Measurements from ENCODE around the gene NCOA3. TPM values are rescaled to one million over a fixed set of nuclear protein-coding genes. Genes with fewer than 3 reads are reported as not detected.

Gene NCOA3
- total and polyA plus RNA-seq, 2 of the 8 experiments (the other 6 are each of a cell fraction or from before 2014, with no cell fraction given): 7.9 to 24.7 TPM

- TF ChIP-seq E2F6 (IDR thresholded peaks at IDR 0.05): no peak
- no peak for TF ChIP-seq KDM5A (IDR thresholded peaks at IDR 0.05; ENCODE audit: low read length)
- TF ChIP-seq SRF (IDR thresholded peaks at IDR 0.05; ENCODE audit: low read depth, low read length): no peak
- no peak for TF ChIP-seq RXRA (IDR thresholded peaks at IDR 0.05; ENCODE audit: insufficient read depth, low read depth, low read length)
- no peak for TF ChIP-seq RNF2 (IDR thresholded peaks at IDR 0.05; ENCODE audit: borderline replicate concordance, low read depth, low read length, missing control alignments, poor library complexity, severe bottlenecking)
- no peak for TF ChIP-seq RFX5 (IDR thresholded peaks at IDR 0.05; ENCODE audit: borderline replicate concordance, low read depth, low read length)
- no peak for TF ChIP-seq SUZ12 (IDR thresholded peaks at IDR 0.05; ENCODE audit: low read length)
- no peak for TF ChIP-seq TEAD4 (IDR thresholded peaks at IDR 0.05; ENCODE audit: low read depth, low read length)
- TF ChIP-seq CHD2 (IDR thresholded peaks at IDR 0.05; ENCODE audit: low read length): no peak
Observed at GRCh38 chr20:47684306-47685080, 182.8 kb downstream of the NCOA3 start (continued).
